Natural killer cell (primary cell): ENCODE results near the gene QSOX1. TPM values are rescaled to one million over a fixed set of nuclear protein-coding genes. Genes with fewer than 3 reads are reported as not detected.

Experiments used
- ATAC-seq, 3 donors: fragments of 150-1000 bp in 2 of 3; fragments of 200-7000 bp in 1 of 3; cut with Tn5 transposase; 1 replicate in 1 of 3; 2 replicates in 2 of 3; pipeline ENCODE4 v1.10.0; 2021; ENCODE audit warnings: mild to moderate bottlenecking in 2 of 3, moderate library complexity in 2 of 3
- DNase-seq, 2 donors: peaks; one replicate each; pipeline versions ENCODE4 v3.0.0 to v3.0.0-alpha.2; 2013 to 2021; ENCODE audit warnings: mixed read lengths in 1 of 2
- H3K27ac ChIP-seq: one replicate; pipeline ENCODE4 v1.5.1; 2013; ENCODE audit warnings: mild to moderate bottlenecking, low read length
- H3K27me3 ChIP-seq: one replicate; pipeline ENCODE4 v1.6.1; 2013; ENCODE audit warnings: low read length; ENCODE audit not compliant: control insufficient read depth, insufficient read depth
- H3K36me3 ChIP-seq: one replicate; pipeline ENCODE4 v1.6.1; 2013; ENCODE audit warnings: low read length; ENCODE audit not compliant: control insufficient read depth, insufficient read depth
- H3K4me1 ChIP-seq: one replicate; pipeline ENCODE4 v1.6.1; 2013; ENCODE audit warnings: low read length; ENCODE audit not compliant: control insufficient read depth, insufficient read depth
- H3K4me3 ChIP-seq: one replicate; pipeline ENCODE4 v1.5.1; 2013; ENCODE audit warnings: low read length
- H3K9me3 ChIP-seq: one replicate; pipeline ENCODE4 v1.6.1; 2013; ENCODE audit warnings: low read length; ENCODE audit not compliant: control insufficient read depth, insufficient read depth
- H3K27ac Mint-ChIP-seq, 2 donors: one replicate each; pipeline ENCODE4 v1.8.0; 2022; ENCODE audit warnings: mild to moderate bottlenecking in 2 of 2, mixed read lengths in 2 of 2, moderate library complexity in 1 of 2
- H3K27me3 Mint-ChIP-seq, 2 donors: one replicate each; pipeline ENCODE4 v1.8.0; 2022; ENCODE audit warnings: low read depth in 2 of 2, mixed read lengths in 2 of 2
- H3K36me3 Mint-ChIP-seq: one replicate; pipeline ENCODE4 v1.8.0; 2022; ENCODE audit warnings: mixed read lengths
- H3K4me1 Mint-ChIP-seq, 2 donors: one replicate each; pipeline ENCODE4 v1.8.0; 2022; ENCODE audit warnings: mixed read lengths in 2 of 2
- H3K4me3 Mint-ChIP-seq: one replicate; pipeline ENCODE4 v1.8.0; 2022; ENCODE audit warnings: mild to moderate bottlenecking, moderate library complexity, mixed read lengths
- H3K9me3 Mint-ChIP-seq, 2 donors: one replicate each; pipeline ENCODE4 v1.8.0; 2022; ENCODE audit warnings: mixed read lengths in 2 of 2
- CTCF ChIP-seq: fragments of 200-600 bp; IDR thresholded peaks from one replicate; pipeline ENCODE4 v1.8.0; 2022; ENCODE audit warnings: antibody characterized with exemption
- WGBS: methylation state at CpG from one replicate; pipeline ENCODE4 v1.1.7; 2013; ENCODE audit warnings: missing lambda C conversion rate; ENCODE audit not compliant: insufficient coverage; 5-methylcytosine and 5-hydroxymethylcytosine counted together
- intact Hi-C: fragments of 100-400 bp; cut with micrococcal nuclease; formaldehyde crosslinking; loops from one replicate; pipeline ENCODE4 v1.14.2; 2022
- total RNA-seq, 4 donors: library from RNA; stranded (reverse); fragments of 120-200 nt in 1 of 4; gene quantifications; one replicate each; pipeline versions ENCODE4 v1.2.3 to v1.2.4, GENCODE V29; 2013 to 2022

The QSOX1 gene
- total RNA-seq, 3 donors from 2014 or later (not counting 1 experiment from before 2014, with no cell fraction given), result 31.0 to 42.7 (median 38.2) TPM

DNA sequence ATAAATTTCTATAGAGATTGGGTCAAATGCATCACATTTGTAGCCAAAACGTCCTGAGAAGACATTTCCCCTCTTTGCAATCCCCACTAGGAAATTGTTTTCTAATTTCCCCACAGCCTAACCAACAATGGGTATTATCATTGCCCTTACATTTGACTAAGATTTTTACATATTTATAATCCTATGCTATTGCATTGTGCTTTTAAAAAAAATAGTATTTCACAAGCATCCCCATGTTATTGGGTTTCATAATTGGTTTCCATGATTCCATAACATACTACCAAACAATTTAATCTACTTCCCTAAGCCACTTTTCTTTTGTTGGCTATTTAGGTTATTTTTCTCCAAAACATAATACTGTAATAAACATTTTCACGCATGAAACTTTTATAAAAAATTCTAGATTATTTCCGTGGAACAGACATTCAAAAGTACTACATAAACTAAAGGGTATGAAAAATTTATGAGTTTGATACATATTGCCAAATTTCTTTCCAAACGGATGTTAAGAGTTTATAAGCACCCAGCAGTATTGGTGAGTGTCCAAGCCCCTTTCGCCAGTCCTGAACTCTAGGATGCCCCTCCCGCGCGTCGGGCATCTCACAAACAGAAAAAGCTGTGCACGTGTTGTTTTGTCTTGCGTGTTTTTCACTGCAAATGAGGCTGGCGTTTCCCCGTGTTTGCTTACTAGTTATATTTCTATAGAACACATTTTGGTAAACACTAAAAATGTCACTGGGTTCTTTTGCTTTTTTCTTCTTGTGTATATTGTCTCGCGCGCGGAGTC is 73.4 kb downstream of the QSOX1 start:
- ATAC-seq (no peak), DNase-seq (no peak)
- Mint-ChIP-seq H3K4me1 (peaks cover 6 to 12% of the 10 kb centered on the region in 2 donors), H3K27ac (no peak overlapping the region), H3K9me3 (no peaks in the 10 kb centered on the region), H3K4me3 (peak overlapping the region; percentile 79), H3K36me3 (no peaks in the 10 kb centered on the region), H3K27me3 (peaks cover 54 to 66% of the 10 kb centered on the region in 2 donors)
- peaks cover 27% of the 10 kb centered on the region for H3K4me1 ChIP-seq
- WGBS, result 24% methylated on average over 15 of the region's 17 CpGs
- TF ChIP-seq CTCF, result no peak
- H3K27me3 ChIP-seq, result peaks cover 47% of the 10 kb centered on the region
- intact Hi-C loops, result no loop called here
- H3K9me3 ChIP-seq, result no peaks in the 10 kb centered on the region
- no peak overlapping the region for H3K4me3 ChIP-seq
- no peak overlapping the region for H3K27ac ChIP-seq
- no peaks in the 10 kb centered on the region for H3K36me3 ChIP-seq

DNA sequence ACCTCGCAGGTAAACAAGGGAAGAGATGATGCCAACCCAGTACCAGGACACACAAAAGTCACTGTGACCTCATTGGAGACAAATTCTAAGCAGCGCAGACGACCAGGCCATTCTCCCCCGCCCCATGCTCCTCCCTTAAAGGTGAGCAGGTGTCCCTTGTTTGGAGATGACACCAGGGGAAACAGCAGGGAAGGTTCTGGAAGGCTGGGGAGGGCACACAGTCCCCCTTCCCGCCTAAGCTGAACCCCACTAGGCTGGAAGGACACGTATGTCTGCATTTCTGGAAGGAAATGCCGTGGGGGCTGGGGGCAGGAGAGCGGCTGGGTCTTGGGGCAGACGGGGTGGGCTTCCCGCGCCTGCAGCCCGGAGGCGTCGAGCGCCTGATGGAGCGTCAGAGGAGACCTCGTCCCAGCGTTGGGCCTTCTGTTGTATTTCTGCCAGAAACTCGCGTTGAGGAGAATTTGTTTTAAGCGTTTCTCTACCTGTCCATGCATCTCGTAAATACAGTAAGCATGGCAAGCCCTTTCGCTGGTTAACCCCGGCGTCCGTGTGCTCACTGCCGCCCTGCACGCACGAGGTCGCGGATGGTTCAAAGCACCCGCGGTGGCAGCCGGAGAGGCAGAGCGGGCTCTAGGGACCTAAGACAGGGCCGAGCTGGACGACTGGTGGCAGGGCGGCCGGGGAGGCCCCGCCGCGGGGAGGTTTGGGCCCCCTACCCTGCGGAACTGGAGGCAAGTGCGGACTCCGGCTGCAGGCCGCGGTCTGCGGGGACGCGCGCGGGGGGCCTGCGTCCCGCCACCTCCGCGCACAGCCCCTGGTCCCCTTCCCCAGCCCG is 74.2 kb downstream of the QSOX1 start:
- peaks cover 56 to 67% of the 10 kb centered on the region in 2 donors for H3K27me3 Mint-ChIP-seq
- intact Hi-C loops, result no loop called here
- H3K4me3 ChIP-seq, result no peak overlapping the region

GRCh38 chr1:180229483-180230415 is 75.1 kb downstream of the QSOX1 start, which contains the start of gene LHX4:
Gene LHX4 (plus strand): TSS chr1:180230264. CDS start chr1:180230530, 266 bp downstream.
- peak; percentile 64 to 67 (median 65) for ATAC-seq
- peak within 1 kb of the TSS; percentile 26 for H3K4me3 ChIP-seq
- Mint-ChIP-seq H3K4me3 (peak within 1 kb of the TSS; percentile 82), H3K4me1 (peaks cover 12 to 23% of the 10 kb centered on the region in 2 donors), H3K36me3 (no peaks in the 10 kb centered on the region), H3K27me3 (peaks cover 58 to 67% of the 10 kb centered on the region in 2 donors), H3K27ac (no peak within 1 kb of the TSS), H3K9me3 (no peaks in the 10 kb centered on the region)
- H3K27me3 ChIP-seq, result peaks cover 54% of the 10 kb centered on the region
- DNase-seq, result peak in 1 of 2 donors; percentile 45
- no peaks in the 10 kb centered on the region for H3K36me3 ChIP-seq
- no peak for TF ChIP-seq CTCF
- under 1% methylated on average over 93 of the region's 105 CpGs for WGBS
- H3K27ac ChIP-seq, result no peak within 1 kb of the TSS
- intact Hi-C loops, result no loop called here
- no peaks in the 10 kb centered on the region for H3K9me3 ChIP-seq
- peaks cover 42% of the 10 kb centered on the region for H3K4me1 ChIP-seq

More for the DNA sequence above, 74.2 kb downstream of the QSOX1 start:
- peak in 2 of 3 donors; percentile 16 to 34 for ATAC-seq
- H3K27ac ChIP-seq, result no peak overlapping the region
- H3K9me3 Mint-ChIP-seq, result no peaks in the 10 kb centered on the region
- peaks cover 6 to 17% of the 10 kb centered on the region in 2 donors for H3K4me1 Mint-ChIP-seq
- H3K4me1 ChIP-seq, result peaks cover 34% of the 10 kb centered on the region
- no peaks in the 10 kb centered on the region for H3K36me3 Mint-ChIP-seq
- H3K36me3 ChIP-seq, result no peaks in the 10 kb centered on the region
- H3K27me3 ChIP-seq, result peaks cover 49% of the 10 kb centered on the region
- peak in 1 of 2 donors; percentile 40 for DNase-seq
- WGBS, result 5% methylated on average over 57 of the region's 57 CpGs
- no peak for TF ChIP-seq CTCF
- no peaks in the 10 kb centered on the region for H3K9me3 ChIP-seq
- peak overlapping the region; percentile 79 for H3K4me3 Mint-ChIP-seq
- H3K27ac Mint-ChIP-seq, result no peak overlapping the region
